Hepatocyte (in vitro differentiated cells): ENCODE results near the gene CHD2.

Experiments used
- CTCF ChIP-seq: fragments of 200-600 bp; sonication (generic); IDR thresholded peaks from 2 replicates; pipeline ENCODE4 v1.5.1; 2016; ENCODE audit warnings: antibody characterized with exemption, mild to moderate bottlenecking; ENCODE audit not compliant: poor library complexity
- EZH2 ChIP-seq: fragments of 200-600 bp; sonication (generic); IDR thresholded peaks from 2 replicates; pipeline ENCODE4 v1.6.1; 2016; ENCODE audit warnings: antibody characterized with exemption, mild to moderate bottlenecking, borderline replicate concordance

- TF ChIP-seq EZH2 (no peak), CTCF (no peak)
Measured at GRCh38 chr15:93046120-93046519, 146.0 kb downstream of the CHD2 start.
